Ovary (tissue), 9 donors: ENCODE results near the gene ALOX5. TPM values are rescaled to one million over a fixed set of nuclear protein-coding genes. Genes with fewer than 3 reads are reported as not detected.

Source experiments
- DNase-seq, 5 donors: peaks; one replicate each; pipeline ENCODE4 v3.0.0-alpha.2; 2019 to 2020
- H3K27ac ChIP-seq, 2 donors: fragments of 200-600 bp; one replicate each; pipeline versions ENCODE4 v1.5.1 to v1.8.0; 2019 to 2022
- H3K27me3 ChIP-seq: fragments of 200-600 bp; one replicate; pipeline ENCODE4 v1.8.0; 2022
- H3K36me3 ChIP-seq: fragments of 200-600 bp; sonication (generic); one replicate; pipeline ENCODE4 v1.5.1; 2019
- H3K4me1 ChIP-seq: one replicate; pipeline ENCODE4 v1.8.1; 2013; ENCODE audit warnings: mild to moderate bottlenecking, moderate library complexity; ENCODE audit not compliant: insufficient read depth
- H3K4me3 ChIP-seq: fragments of 200-600 bp; sonication (generic); one replicate; pipeline ENCODE4 v1.5.1; 2017
- H3K9me3 ChIP-seq, 2 donors: fragments of 200-600 bp in 1 of 2; sonication (generic) in 1 of 2; one replicate each; pipeline versions ENCODE4 v1.5.1 to v1.8.1; 2013 to 2019; ENCODE audit warnings: mild to moderate bottlenecking in 1 of 2, moderate library complexity in 1 of 2
- CTCF ChIP-seq, 3 donors: fragments of 450-650 bp in 2 of 3; fragments of 200-600 bp in 1 of 3; IDR thresholded peaks; one replicate each; pipeline versions ENCODE4 v1.5.1 to v1.8.0; 2016 to 2022; ENCODE audit warnings: antibody characterized with exemption in 3 of 3, mild to moderate bottlenecking in 1 of 3
- EP300 ChIP-seq: sonication (generic); formaldehyde crosslinking; IDR thresholded peaks from one replicate; pipeline ENCODE4 v1.6.1; 2017; ENCODE audit warnings: antibody characterized with exemption
- POLR2A ChIP-seq: fragments of 450-650 bp; IDR thresholded peaks from one replicate; pipeline ENCODE4 v1.6.1; 2017; ENCODE audit warnings: antibody characterized with exemption, mild to moderate bottlenecking, moderate library complexity
- WGBS, 3 donors: extraction: QIAGEN DNeasy Blood & Tissue Kit in 1 of 3; methylation state at CpG; one replicate each; pipeline versions ENCODE4 v1.1.5 to v1.1.7; 2013 to 2017; 5-methylcytosine and 5-hydroxymethylcytosine counted together
- intact Hi-C, 4 donors: fragments of 100-400 bp; cut with DNase I; formaldehyde crosslinking; loops; one replicate each; pipeline versions ENCODE4 v1.11.0 to v1.15.1; 2022 to 2023
- polyA plus RNA-seq, 2 donors: library from polyadenylated mRNA; stranded (reverse); fragments of 200-250 nt in 1 of 2; fragments of 350-450 nt in 1 of 2; fragmentation: Illumina TruSeq in 1 of 2; extraction: RNeasy Lipid Tissue Mini Kit (QIAGEN cat#74804) in 1 of 2; gene quantifications; one replicate each; pipeline ENCODE4 v1.2.3, GENCODE V29; 2013 to 2014
- total RNA-seq, 7 donors: library from RNA; depleted of rRNA in 2 of 7; stranded (reverse); fragments of >200 nt in 2 of 7; fragmentation: NEBNext Ultra II Directional in 3 of 7; extraction: Animal tissue kit (Norgen Biotek cat#: 25700) in 3 of 7; gene quantifications; one replicate each; pipeline versions ENCODE4 v1.1.0 to v1.2.4, GENCODE V29; 2016 to 2023
- donor health status: DM: no; HTN: no; CAD: no; lungs with moderate emphysema.
- donor health status: DM: no; HTN: no; CAD: no.
- donor health status: Bipolar disorder and iron deficiency.
- donor health status: DM: yes; HTN: yes; CAD: no.
- donor health status: DM: no; HTN: no; CAD: no.
- donor health status: DM: yes; HTN: yes; CAD: no.

The ALOX5 gene
- total and polyA plus RNA-seq, 9 donors: 1.7 to 17.7 (median 6.3) TPM

- DNase-seq: no peak
- Histone ChIP-seq H3K36me3 (no peaks in the 10 kb centered on the region), H3K4me3 (no peak overlapping the region), H3K9me3 (no peaks in the 10 kb centered on the region), H3K27me3 (no peaks in the 10 kb centered on the region), H3K4me1 (no peaks in the 10 kb centered on the region), H3K27ac (no peak overlapping the region)
- 74 to 81% (median 74%) methylated on average over 6 of the region's 6 CpGs for WGBS, 3 donors
- TF ChIP-seq EP300: no peak
- TF ChIP-seq POLR2A: no peak
- TF ChIP-seq CTCF (IDR thresholded peaks at IDR 0.05): no peak
- intact Hi-C loops: no loop called here
Measured at GRCh38 chr10:45439365-45439764, 65.3 kb downstream of the ALOX5 start.

- no peak for DNase-seq
- Histone ChIP-seq H3K4me1 (no peaks in the 10 kb centered on the region), H3K27me3 (no peaks in the 10 kb centered on the region), H3K27ac (no peak overlapping the region), H3K9me3 (no peaks in the 10 kb centered on the region), H3K36me3 (no peaks in the 10 kb centered on the region), H3K4me3 (no peak overlapping the region)
- TF ChIP-seq CTCF (IDR thresholded peaks at IDR 0.05) (no peak), POLR2A (no peak), EP300 (no peak)
- intact Hi-C loops: no loop called here
- WGBS, 3 donors: 60 to 70% (median 69%) methylated on average over 7 of the region's 7 CpGs
Measured at GRCh38 chr10:45439873-45440272, 65.9 kb downstream of the ALOX5 start.

GRCh38 chr10:45440511-45441062 lies 66.6 kb downstream of the ALOX5 start:
- intact Hi-C loops: no loop called here
- Histone ChIP-seq H3K27ac (no peak overlapping the region), H3K4me1 (no peaks in the 10 kb centered on the region), H3K27me3 (no peaks in the 10 kb centered on the region), H3K36me3 (no peaks in the 10 kb centered on the region), H3K9me3 (no peaks in the 10 kb centered on the region), H3K4me3 (no peak overlapping the region)
- no peak for DNase-seq
- WGBS, 3 donors: 77 to 80% (median 78%) methylated on average over 13 of the region's 13 CpGs
- no peak for TF ChIP-seq CTCF (IDR thresholded peaks at IDR 0.05)
- no peak for TF ChIP-seq POLR2A
- TF ChIP-seq EP300: no peak

GRCh38 chr10:45441239-45442190 lies 67.5 kb downstream of the ALOX5 start:
- intact Hi-C loops: loop anchor here in 1 of 4 donors (2.0 kb wide), 1 partner anchor 39 kb away; no protein-coding TSS in a partner anchor
- Histone ChIP-seq H3K4me3 (no peak overlapping the region), H3K27me3 (no peaks in the 10 kb centered on the region), H3K27ac (no peak overlapping the region), H3K4me1 (no peaks in the 10 kb centered on the region), H3K9me3 (no peaks in the 10 kb centered on the region), H3K36me3 (no peaks in the 10 kb centered on the region)
- DNase-seq: no peak
- TF ChIP-seq POLR2A: no peak
- 81 to 84% (median 81%) methylated on average over 13 of the region's 13 CpGs for WGBS, 3 donors

- Histone ChIP-seq H3K27me3 (no peaks in the 10 kb centered on the region), H3K9me3 (no peaks in the 10 kb centered on the region), H3K4me1 (no peaks in the 10 kb centered on the region), H3K4me3 (no peak overlapping the region), H3K27ac (no peak overlapping the region), H3K36me3 (no peaks in the 10 kb centered on the region)
- TF ChIP-seq POLR2A: no peak
- TF ChIP-seq CTCF (IDR thresholded peaks at IDR 0.05): no peak
- no peak for TF ChIP-seq EP300
- intact Hi-C loops: loop anchor here in 1 of 4 donors (2.0 kb wide), 1 partner anchor 39 kb away; no protein-coding TSS in a partner anchor
- WGBS, 3 donors: 79 to 88% (median 81%) methylated on average over 6 of the region's 6 CpGs
- no peak for DNase-seq
Measured at GRCh38 chr10:45442251-45442650, 68.2 kb downstream of the ALOX5 start.
